NCI-H2029 treated with DMSO at 0.1 percent for 48 hours (cell line): Measurements from ENCODE around the gene ZBED2.
"Not testable (repeated sequence)": the region's sequence is repeated elsewhere in the genome, so short reads cannot be mapped to it uniquely, and the experiment has no call there.

Experiments
- DNase-seq: peaks from one replicate; lab custom pipeline; 2025; lab: John Stamatoyannopoulos, UW

The ZBED2 gene

DNA sequence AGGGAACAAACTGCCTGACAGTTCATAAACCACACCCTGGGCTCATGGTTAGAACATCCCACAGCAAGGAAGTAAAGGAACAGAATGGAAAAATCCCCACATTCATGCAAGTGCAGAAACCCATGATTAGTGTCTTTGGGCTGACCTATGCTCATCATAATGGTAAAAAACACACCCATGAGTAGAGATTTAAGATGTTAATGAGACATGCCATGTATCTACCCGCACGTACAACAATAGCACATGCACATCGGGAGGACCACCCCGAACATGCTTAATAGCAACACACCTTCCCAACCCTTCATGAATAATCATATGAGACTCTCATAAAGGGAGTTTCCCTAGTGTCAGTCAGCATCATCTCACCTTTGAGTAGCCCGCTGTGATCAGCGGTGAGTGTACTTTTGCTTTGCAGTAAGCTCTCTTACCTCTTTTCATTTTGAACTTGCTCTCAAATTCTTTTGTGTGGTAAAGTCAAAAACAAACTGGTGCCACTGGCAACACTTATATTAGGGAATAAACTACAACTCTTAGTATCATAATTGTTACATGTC, 23.2 kb downstream of the ZBED2 start:
- DNase-seq: no peak

DNA sequence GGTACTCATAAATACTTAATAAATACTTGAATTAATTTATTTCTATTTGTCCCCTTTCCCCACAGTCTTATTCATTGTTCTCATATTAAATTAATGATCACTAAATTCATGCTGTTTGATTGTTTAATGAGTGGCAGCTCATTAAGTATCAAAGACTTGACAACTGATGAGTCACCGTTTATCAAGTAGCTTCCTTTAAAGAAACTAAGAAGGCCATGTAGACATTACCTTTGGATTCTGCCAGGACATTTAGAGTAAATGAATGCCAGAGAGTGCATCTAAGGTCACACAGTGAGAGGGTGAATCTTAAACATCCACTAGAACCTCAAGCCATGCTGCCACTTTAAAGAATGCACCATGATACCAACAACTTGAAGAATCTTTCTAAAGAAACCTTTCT, 23.9 kb downstream of the ZBED2 start:
- DNase-seq: no peak

DNA sequence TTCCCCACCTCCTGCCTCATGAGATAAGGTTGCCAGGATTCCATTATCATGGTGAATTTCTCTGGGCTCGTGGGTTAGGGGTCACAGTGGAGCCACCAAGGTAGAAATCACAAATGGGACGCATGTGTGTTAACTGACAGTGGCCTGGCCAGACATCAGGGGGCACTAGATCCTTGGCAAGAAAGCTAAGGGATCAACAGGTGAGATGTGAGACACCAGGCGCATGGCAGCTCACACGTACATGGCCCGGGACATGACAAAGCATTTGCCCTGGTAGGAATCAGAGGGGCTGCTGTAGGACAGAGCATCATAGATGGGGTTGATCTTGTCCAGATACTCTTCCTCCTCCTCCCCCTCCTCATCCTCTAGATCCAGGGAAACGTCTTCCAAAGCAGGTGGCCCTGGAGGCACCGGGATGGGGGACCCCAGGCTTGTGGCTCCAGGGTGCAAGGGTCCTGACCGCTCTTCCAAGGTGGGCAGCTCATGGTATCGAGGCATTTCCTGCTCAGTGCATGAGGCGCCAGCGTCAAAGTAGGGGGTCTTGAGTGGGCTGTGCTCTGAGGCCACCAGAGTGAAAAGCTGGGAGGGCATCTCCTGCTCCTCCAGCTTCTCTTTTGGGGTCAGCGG, 24.6 kb downstream of the ZBED2 start:
- no peak for DNase-seq

GRCh38 chr3:111568911-111569310, 26.2 kb downstream of the ZBED2 start:
- DNase-seq: no peak

DNA sequence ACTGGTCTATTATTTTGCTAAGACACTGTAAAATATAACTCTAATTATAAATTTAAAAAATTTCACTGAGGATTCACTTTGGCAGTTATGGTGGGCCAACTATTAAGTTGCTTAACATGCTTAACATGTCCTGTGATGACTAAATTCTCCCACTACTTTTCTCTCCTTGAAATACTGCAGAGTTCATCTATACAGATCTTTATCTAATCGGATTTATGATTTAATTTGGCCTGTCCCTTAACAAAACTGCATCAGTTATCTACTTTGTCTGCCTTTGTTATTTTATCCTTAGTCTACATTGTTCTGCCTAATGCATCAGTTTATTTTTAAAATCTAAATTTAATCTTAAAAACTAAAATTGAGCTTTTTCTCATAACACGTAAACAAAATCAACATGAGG, 26.8 kb downstream of the ZBED2 start:
- DNase-seq: no peak

DNA sequence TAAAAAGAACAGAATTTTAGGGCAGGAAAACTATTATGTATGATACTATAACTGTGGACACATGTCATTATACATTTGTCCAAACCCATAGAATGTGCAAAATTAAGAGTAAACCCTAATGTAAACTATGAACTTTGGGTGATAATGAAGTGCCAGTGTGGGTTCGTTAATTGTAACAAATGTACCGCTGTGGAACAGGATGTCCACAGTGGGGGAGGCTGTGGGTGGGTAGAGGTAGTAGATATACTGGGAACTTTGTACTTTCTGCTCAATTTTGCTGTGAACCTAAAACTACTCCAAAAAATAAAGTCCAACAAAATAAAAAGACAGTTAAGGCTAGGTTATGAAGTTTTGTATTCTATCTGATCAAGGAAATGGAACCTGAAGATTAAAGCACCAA, 28.3 kb downstream of the ZBED2 start:
- no peak for DNase-seq

DNA sequence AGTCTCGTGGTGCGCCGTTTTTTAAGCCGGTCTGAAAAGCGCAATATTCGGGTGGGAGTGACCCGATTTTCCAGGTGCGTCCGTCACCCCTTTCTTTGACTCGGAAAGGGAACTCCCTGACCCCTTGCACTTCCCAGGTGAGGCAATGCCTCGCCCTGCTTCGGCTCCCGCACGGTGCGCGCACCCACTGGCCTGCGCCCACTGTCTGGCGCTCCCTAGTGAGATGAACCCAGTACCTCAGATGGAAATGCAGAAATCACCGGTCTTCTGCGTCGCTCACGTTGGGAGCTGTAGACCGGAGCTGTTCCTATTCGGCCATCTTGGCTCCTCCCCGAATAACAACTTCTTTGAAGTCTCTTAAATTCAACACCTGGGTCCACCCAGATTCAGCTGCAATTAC, 33.2 kb downstream of the ZBED2 start:
- not testable (repeated sequence) for DNase-seq

DNA sequence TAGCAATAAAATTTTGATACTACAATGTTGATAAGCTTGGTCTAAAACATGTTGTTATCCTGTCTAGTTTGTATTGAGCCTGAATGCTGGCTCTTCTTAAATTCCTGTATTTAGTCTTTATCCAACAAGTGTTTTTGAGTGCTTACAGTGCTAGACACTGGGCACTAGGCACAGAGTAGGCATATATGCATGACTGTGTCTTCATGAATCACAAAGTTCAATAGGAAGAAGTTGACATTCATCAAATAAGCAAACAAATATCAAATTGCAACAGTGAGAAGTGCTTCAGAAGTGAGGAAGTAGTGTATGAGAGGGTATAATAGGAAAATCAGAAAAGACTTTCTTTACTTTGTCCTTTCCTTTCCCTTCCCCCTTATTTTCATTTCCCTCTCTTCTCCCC, 46.4 kb downstream of the ZBED2 start:
- DNase-seq: no peak

DNA sequence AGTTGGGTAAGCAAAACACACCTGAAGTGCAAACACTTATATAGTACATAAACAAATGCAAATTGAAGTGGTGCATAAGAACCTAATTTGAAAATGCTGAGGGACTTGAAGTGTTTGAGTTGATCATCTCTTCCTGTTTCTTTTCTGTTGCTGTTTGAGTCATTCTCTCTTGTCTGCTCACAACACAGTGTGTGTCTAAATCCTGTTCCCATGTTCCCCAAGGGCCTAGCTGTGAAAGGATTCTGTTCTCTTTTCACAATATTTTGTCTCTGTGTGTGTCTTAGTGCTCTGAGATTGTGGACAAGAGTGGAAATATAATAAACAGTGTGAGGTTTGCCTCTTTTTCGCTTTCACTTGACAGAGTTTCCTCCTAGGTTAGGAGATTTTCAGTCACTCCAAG, 47.1 kb downstream of the ZBED2 start:
- no peak for DNase-seq

GRCh38 chr3:111547631-111548030, 47.5 kb downstream of the ZBED2 start:
- no peak for DNase-seq

DNA sequence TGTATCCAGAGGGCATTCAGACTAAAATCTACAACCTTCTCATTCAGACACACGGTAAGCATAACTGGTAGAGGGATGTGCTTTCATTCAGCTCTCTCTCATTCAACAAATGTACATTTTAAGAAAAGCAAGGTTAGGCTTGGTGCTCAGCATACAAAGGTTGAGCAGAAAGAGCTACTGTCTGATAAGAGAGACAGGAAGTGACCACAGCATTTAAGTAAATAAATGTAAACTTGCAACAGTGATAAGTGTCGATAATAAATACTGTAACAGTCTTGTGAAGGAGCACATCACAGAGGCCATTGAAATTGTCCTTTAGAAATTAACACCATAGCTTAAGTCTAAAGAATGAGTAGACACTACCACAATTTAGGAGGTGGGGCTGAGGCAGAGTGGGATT, 49.8 kb downstream of the ZBED2 start:
- no peak for DNase-seq
